Measurements from ENCODE around the gene PRXL2C. TPM values are rescaled to one million over a fixed set of nuclear protein-coding genes. Genes with fewer than 3 reads are reported as not detected.
A peak's percentile ranks its signal among the peaks of the same experiment; 100 is the strongest.

PRXL2C gene
- total and polyA plus RNA-seq, 2 experiments from 2014 or later = 8.8 to 11.0 TPM

DNA sequence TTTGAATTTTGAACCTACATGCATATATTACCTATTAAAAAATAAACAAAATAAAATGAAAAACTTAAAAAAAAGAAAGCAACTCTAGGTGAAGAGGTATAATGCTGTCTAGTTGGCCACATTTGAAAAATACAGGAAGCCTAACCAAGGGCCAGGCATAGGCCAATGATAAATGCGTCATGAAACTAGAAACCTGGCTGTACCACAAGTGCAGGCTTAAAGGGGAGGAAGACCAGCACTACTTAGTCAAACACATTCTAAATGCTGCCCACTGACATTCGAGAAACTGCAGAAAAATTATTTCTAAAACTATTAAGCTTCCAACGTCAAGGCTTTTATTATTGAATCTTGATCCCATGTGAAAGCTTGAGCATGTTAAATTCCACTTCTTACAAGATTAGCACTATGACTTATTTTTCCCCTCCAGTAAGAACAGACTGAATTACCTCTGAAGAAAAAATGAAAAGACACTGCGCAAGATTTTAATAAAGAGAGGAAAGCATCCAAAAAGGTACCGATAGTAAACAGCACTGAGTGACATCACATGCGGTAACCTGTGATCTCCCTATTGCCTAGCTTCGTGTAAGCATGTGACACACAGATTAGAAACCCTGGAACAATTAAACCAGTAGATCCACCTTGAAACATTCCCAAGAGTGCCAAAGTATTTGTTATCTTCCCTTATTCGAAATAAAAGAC is 51.7 kb downstream of the PRXL2C start:
- Histone ChIP-seq H3K79me2 (peaks cover 60% of the 10 kb centered on the region), H4K20me1 (ENCODE audit: insufficient read depth, poor library complexity, severe bottlenecking) (no peaks in the 10 kb centered on the region), H3K36me3 (replicated peaks; ENCODE audit: insufficient read depth, low read depth) (no peaks in the 10 kb centered on the region), H2AFZ (no peak overlapping the region), H3K9me2 (replicated peaks; ENCODE audit: insufficient read depth) (no peaks in the 10 kb centered on the region), H3K4me1 (ENCODE audit: insufficient read depth) (no peaks in the 10 kb centered on the region), H3K9me3 (ENCODE audit: low read depth) (no peaks in the 10 kb centered on the region), H3K4me3 (no peak overlapping the region), H3K27ac (peak overlapping the region; percentile 28), H3K4me2 (no peak overlapping the region), H3K27me3 (no peaks in the 10 kb centered on the region)
- no peak for DNase-seq (ENCODE audit: low spot score)
- 77% methylated on average over 8 of the region's 8 CpGs for WGBS (ENCODE audit: low lambda C conversion rate, missing lambda C conversion rate)
- TF ChIP-seq, protein P1, sequence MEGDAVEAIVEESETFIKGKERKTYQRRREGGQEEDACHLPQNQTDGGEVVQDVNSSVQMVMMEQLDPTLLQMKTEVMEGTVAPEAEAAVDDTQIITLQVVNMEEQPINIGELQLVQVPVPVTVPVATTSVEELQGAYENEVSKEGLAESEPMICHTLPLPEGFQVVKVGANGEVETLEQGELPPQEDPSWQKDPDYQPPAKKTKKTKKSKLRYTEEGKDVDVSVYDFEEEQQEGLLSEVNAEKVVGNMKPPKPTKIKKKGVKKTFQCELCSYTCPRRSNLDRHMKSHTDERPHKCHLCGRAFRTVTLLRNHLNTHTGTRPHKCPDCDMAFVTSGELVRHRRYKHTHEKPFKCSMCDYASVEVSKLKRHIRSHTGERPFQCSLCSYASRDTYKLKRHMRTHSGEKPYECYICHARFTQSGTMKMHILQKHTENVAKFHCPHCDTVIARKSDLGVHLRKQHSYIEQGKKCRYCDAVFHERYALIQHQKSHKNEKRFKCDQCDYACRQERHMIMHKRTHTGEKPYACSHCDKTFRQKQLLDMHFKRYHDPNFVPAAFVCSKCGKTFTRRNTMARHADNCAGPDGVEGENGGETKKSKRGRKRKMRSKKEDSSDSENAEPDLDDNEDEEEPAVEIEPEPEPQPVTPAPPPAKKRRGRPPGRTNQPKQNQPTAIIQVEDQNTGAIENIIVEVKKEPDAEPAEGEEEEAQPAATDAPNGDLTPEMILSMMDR (IDR thresholded peaks at IDR 0.05; ENCODE audit: poor library complexity) = no peak
- TF ChIP-seq EZH2phosphoT487 (IDR thresholded peaks at IDR 0.05; ENCODE audit: low read depth, severe bottlenecking, unreplicated experiment) (no peak), EZH2 (IDR thresholded peaks at IDR 0.05; ENCODE audit: borderline replicate concordance) (no peak)

DNA sequence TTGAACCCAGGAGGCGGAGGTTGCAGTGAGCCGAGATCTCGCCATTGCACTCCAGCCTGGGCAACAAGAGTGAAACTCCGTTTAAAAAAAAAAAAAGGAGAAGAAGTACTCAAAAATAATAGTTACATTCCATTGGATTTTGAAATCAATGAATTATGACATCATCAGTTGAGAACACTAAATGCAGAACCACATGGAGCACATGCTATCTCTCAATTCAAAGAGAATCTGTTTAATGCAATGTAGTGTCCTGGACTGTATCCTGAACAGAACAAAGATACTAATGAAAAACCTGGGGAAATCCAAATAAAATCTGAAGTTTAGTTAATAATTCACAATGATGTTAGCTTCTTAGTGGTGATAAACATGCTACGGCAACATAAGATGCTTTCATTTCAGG is 55.8 kb downstream of the PRXL2C start:
- Histone ChIP-seq H3K4me1 (ENCODE audit: insufficient read depth) (no peaks in the 10 kb centered on the region), H3K4me2 (no peak overlapping the region), H3K79me2 (peaks cover 70% of the 10 kb centered on the region), H3K27me3 (no peaks in the 10 kb centered on the region), H2AFZ (no peak overlapping the region), H3K27ac (no peak overlapping the region), H3K9me3 (ENCODE audit: low read depth) (no peaks in the 10 kb centered on the region), H4K20me1 (ENCODE audit: insufficient read depth, poor library complexity, severe bottlenecking) (no peaks in the 10 kb centered on the region), H3K9me2 (replicated peaks; ENCODE audit: insufficient read depth) (no peaks in the 10 kb centered on the region), H3K36me3 (replicated peaks; ENCODE audit: insufficient read depth, low read depth) (no peaks in the 10 kb centered on the region), H3K4me3 (no peak overlapping the region)
- TF ChIP-seq, protein P1 (IDR thresholded peaks at IDR 0.05; ENCODE audit: poor library complexity) = no peak
- TF ChIP-seq EZH2phosphoT487 (IDR thresholded peaks at IDR 0.05; ENCODE audit: low read depth, severe bottlenecking, unreplicated experiment) = no peak
- TF ChIP-seq EZH2 (IDR thresholded peaks at IDR 0.05; ENCODE audit: borderline replicate concordance) = no peak
- 94% methylated on average over 5 of the region's 5 CpGs for WGBS (ENCODE audit: low lambda C conversion rate, missing lambda C conversion rate)
- DNase-seq (ENCODE audit: low spot score) = no peak

GRCh38 chr9:96596601-96597111 is 58.5 kb downstream of the PRXL2C start:
- H4K20me1 ChIP-seq (ENCODE audit: insufficient read depth, poor library complexity, severe bottlenecking) = no peaks in the 10 kb centered on the region
- H3K4me1 ChIP-seq (ENCODE audit: insufficient read depth) = no peaks in the 10 kb centered on the region
- TF ChIP-seq EZH2phosphoT487 (IDR thresholded peaks at IDR 0.05; ENCODE audit: low read depth, severe bottlenecking, unreplicated experiment) = no peak
- TF ChIP-seq, protein P1 (IDR thresholded peaks at IDR 0.05; ENCODE audit: poor library complexity) = no peak
- TF ChIP-seq EZH2 (IDR thresholded peaks at IDR 0.05; ENCODE audit: borderline replicate concordance) = no peak
- peaks cover 79% of the 10 kb centered on the region for H3K79me2 ChIP-seq
- H3K4me3 ChIP-seq = no peak overlapping the region
- no peak overlapping the region for H3K4me2 ChIP-seq
- H3K9me3 ChIP-seq (ENCODE audit: low read depth) = no peaks in the 10 kb centered on the region
- no peak overlapping the region for H2AFZ ChIP-seq
- WGBS (ENCODE audit: low lambda C conversion rate, missing lambda C conversion rate) = 88% methylated on average over 5 of the region's 5 CpGs
- H3K27ac ChIP-seq = no peak overlapping the region
- no peak for DNase-seq (ENCODE audit: low spot score)
- no peaks in the 10 kb centered on the region for H3K27me3 ChIP-seq
- no peaks in the 10 kb centered on the region for H3K9me2 ChIP-seq (replicated peaks; ENCODE audit: insufficient read depth)
- H3K36me3 ChIP-seq (replicated peaks; ENCODE audit: insufficient read depth, low read depth) = no peaks in the 10 kb centered on the region

Other genes starting within 250 kb of the PRXL2C start
- 3.3 and 3.6 TPM in 2 replicates for gene ZNF367, start 236.9 kb downstream of the PRXL2C start, total RNA-seq
- gene ZNF367, start 236.9 kb downstream of the PRXL2C start, polyA plus RNA-seq = 0.98 and 2.2 TPM in 2 replicates
- 12.9 and 13.1 TPM in 2 replicates for gene HABP4, start 205.1 kb downstream of the PRXL2C start, total RNA-seq
- 18.0 and 24.8 TPM in 2 replicates for gene HABP4, start 205.1 kb downstream of the PRXL2C start, polyA plus RNA-seq
- gene CDC14B, start 35.5 kb downstream of the PRXL2C start, total RNA-seq = 26.2 and 33.4 TPM in 2 replicates
- 11.4 and 15.1 TPM in 2 replicates for gene CDC14B, start 35.5 kb downstream of the PRXL2C start, polyA plus RNA-seq
- 9.9 and 11.9 TPM in 2 replicates for gene ZNF510, start 122.8 kb upstream of the PRXL2C start, total RNA-seq
- 2.2 and 3.5 TPM in 2 replicates for gene ZNF510, start 122.8 kb upstream of the PRXL2C start, polyA plus RNA-seq
- gene ZNF782, start 199.2 kb upstream of the PRXL2C start, total RNA-seq = 7.0 and 10.7 TPM in 2 replicates
- gene ZNF782, start 199.2 kb upstream of the PRXL2C start, polyA plus RNA-seq = 3.5 and 4.0 TPM in 2 replicates

Data from hepatocyte (in vitro differentiated cells).